CD4-positive, alpha-beta T cell treated with Interleukin-4 for 1 hour (primary cell): ENCODE data around the gene ARL11.
"Not testable (repeated sequence)": the region's sequence is repeated elsewhere in the genome, so short reads cannot be mapped to it uniquely, and the experiment has no call there.

Source experiments
- DNase-seq, 2 donors: peaks; one replicate each; pipeline ENCODE4 v3.0.0-alpha.2; 2020 to 2022

Gene ARL11

GRCh38 chr13:49627831-49628652, at the start of gene ARL11:
TSS of gene ARL11 (plus strand) at chr13:49628507. CDS start at chr13:49630448, 1,941 bp downstream.
- peak; percentile 41 to 79 for DNase-seq

GRCh38 chr13:49579501-49579900, 48.8 kb upstream of the ARL11 start:
- no peak for DNase-seq

GRCh38 chr13:49580980-49581680, 47.2 kb upstream of the ARL11 start:
- no peak for DNase-seq

- peak in 1 of 2 donors; percentile 11 for DNase-seq
Observed at GRCh38 chr13:49584771-49585182, 43.5 kb upstream of the ARL11 start.

GRCh38 chr13:49585220-49586157, 42.8 kb upstream of the ARL11 start, which contains the start of gene RCBTB1:
TSS of gene RCBTB1 (minus strand) at chr13:49585558. CDS start at chr13:49567279, 18,279 bp downstream.
- peak; percentile 61 to 70 for DNase-seq

GRCh38 chr13:49586717-49587116, 41.6 kb upstream of the ARL11 start:
- DNase-seq, result no peak

GRCh38 chr13:49587311-49587847, 40.9 kb upstream of the ARL11 start:
- DNase-seq, result no peak

GRCh38 chr13:49590714-49591113, 37.6 kb upstream of the ARL11 start:
- not testable (repeated sequence) for DNase-seq

GRCh38 chr13:49593876-49594275, 34.4 kb upstream of the ARL11 start:
- not testable (repeated sequence) for DNase-seq

GRCh38 chr13:49594576-49594975, 33.7 kb upstream of the ARL11 start:
- no peak for DNase-seq

- no peak for DNase-seq
Observed at GRCh38 chr13:49596221-49596620, 32.1 kb upstream of the ARL11 start.

GRCh38 chr13:49597043-49597641, 31.2 kb upstream of the ARL11 start:
- no peak for DNase-seq

- DNase-seq, result no peak
Observed at GRCh38 chr13:49602005-49602404, 26.3 kb upstream of the ARL11 start.

- DNase-seq, result not testable (repeated sequence)
Observed at GRCh38 chr13:49602615-49603014, 25.7 kb upstream of the ARL11 start.

GRCh38 chr13:49604570-49604969, 23.7 kb upstream of the ARL11 start:
- DNase-seq, result no peak

GRCh38 chr13:49606747-49607648, 21.3 kb upstream of the ARL11 start:
- peak; percentile 83 to 84 for DNase-seq

GRCh38 chr13:49607761-49608160, 20.5 kb upstream of the ARL11 start:
- no peak for DNase-seq

- no peak for DNase-seq
Observed at GRCh38 chr13:49608651-49609331, 19.5 kb upstream of the ARL11 start.

GRCh38 chr13:49610176-49610575, 18.1 kb upstream of the ARL11 start:
- no peak for DNase-seq

- not testable (repeated sequence) for DNase-seq
Observed at GRCh38 chr13:49612042-49612441, 16.3 kb upstream of the ARL11 start.
